Germinal center (tissue), 1 donor: Measurements from ENCODE around the gene TMBIM1.
"Not testable (repeated sequence)": the region's sequence is repeated elsewhere in the genome, so short reads cannot be mapped to it uniquely, and the experiment has no call there.

Source experiments
- DNase-seq: peaks from one replicate; pipeline ENCODE4 v3.0.0; 2012; ENCODE audit warnings: mixed read lengths, low spot score

TMBIM1 gene

GRCh38 chr2:218318241-218318640 is 25.9 kb upstream of the TMBIM1 start:
- DNase-seq = no peak

- no peak for DNase-seq
These were observed 25.5 kb upstream of the TMBIM1 start for GRCh38 chr2:218317835-218318234.

GRCh38 chr2:218317303-218317630 is 25.0 kb upstream of the TMBIM1 start:
- DNase-seq = no peak

DNA sequence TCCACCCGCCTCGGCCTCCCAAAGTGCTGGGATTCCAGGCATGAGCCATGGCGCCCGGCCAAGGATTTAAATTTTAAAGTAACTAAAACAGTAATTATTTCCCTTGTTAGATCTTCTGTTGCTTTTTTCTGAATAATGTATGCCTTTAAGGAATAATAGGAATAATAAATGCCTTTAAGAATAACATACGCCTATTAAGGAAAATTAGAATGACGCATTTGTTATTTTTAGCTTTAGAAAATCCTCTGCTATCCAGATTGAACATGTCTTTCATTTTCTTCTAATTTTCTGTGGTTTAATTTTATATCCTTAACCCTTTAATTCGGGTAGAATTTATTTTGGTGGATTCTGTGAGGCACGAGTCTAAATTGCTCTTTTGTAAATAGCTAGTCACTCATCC is 23.1 kb upstream of the TMBIM1 start:
- DNase-seq = no peak

DNA sequence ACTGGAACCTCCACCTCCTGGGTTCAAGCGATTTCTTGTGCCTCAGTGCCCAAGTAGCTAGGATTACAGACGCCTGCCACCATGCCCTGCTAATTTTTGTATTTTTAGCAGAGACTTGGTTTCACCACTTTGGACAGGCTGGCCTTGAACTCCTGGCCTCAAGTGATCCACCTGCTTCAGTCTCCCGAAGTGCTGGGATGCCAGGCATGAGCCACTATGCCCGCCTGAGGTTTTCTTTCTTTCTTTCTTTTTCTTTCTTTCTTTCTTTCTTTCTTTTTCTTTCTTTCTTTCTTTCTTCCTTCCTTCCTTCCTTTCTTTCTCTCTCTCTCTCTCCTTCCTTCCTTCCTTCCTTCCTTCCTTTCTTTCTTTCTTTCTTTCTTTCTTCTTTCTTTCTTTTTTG is 22.5 kb upstream of the TMBIM1 start:
- DNase-seq = not testable (repeated sequence)

DNA sequence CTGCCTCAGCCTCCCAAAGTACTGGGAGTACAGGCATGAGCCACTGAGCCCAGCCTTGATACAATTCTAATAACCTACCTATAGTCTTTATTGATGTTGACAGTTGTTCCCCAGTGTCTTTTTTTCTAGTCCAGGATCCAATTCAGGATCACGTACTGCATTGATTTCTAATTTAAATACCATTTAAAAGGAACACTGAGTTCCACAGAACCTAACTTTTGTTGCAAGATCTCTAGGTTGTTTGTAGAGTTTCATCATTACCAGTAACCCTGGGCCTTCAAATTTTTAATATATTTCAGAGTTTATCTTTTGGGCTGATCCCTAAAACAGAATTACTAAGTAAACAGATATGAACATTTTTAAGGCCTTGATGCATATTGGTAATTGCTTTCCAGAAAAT is 21.1 kb upstream of the TMBIM1 start:
- DNase-seq = no peak

GRCh38 chr2:218312267-218312756 is 20.0 kb upstream of the TMBIM1 start:
- DNase-seq = no peak

GRCh38 chr2:218311541-218312266 is 19.4 kb upstream of the TMBIM1 start:
- DNase-seq = not testable (repeated sequence)

- no peak for DNase-seq
These were observed 18.7 kb upstream of the TMBIM1 start for GRCh38 chr2:218310853-218311540.

- DNase-seq = no peak
These were observed 15.2 kb upstream of the TMBIM1 start for GRCh38 chr2:218307415-218308090.

- no peak for DNase-seq
These were observed 14.0 kb upstream of the TMBIM1 start for GRCh38 chr2:218306184-218306920.

DNA sequence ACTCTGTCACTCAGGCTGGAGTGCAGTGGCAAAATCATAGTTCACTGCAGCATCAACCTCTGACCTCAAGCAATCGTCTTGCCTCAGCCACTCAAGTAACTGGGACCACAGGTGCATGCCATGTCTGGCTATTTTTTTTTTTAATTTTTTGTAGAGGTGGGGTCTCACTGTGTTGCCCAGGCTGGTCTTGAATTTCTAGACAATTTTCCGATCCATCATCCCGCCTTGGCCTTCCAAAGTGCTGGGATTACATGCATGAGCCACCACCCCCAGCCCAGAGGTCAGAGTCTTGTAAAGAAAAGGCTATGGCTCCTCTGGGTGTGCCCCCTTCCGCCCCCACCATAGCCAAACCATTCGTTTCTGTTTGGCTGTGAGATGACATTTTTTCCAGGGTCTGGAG is 13.1 kb upstream of the TMBIM1 start:
- DNase-seq = no peak

DNA sequence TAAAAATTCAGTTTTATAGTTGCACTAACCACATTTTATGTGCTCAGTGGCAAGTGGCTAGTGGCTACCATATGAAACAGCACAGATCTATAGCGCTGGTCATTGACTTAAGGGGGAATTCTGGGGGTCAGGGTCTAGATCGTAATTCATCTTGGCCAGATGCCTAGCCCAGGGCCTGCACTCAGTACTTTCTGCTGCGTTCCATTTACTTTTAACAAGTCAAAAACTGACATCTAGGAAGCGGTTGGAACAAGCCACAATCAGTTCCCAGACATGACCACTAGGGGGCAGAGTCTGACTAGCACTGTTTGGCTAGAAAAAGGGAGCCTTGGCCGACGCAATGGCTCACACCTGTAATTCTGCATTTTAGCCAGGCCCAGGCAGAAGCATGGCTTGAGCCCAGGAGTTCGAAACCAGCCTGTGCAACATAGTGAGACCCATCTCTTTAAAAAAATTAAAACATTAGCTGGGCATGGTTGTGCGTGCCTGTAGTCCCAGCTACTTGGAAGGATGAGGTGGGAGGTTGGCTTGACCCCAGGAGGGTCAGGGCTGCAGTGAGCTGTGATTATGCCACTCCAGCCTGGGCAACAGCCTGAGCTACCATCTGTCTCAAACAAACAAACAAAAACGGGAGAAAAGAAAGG is 9.0 kb upstream of the TMBIM1 start:
- DNase-seq = peak; percentile 63

DNA sequence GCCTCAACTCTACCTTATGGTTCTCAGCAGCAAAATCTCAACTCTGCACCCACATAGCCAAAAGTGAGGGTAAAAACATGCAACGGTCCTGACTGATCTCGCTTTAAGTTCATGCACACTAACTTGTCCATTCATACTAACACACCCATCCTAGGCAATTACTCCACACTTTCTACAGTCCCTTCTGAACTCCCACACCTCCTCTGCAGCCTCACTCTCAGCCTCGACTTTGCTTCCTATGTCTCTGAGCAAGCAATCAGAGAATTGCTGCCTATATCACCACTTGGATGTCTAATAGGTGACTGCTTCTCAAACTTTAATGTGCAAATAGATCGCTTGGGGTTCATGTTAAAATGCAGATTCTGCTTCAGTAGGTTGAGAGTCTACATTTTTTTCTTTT is 7.8 kb upstream of the TMBIM1 start:
- DNase-seq = no peak

DNA sequence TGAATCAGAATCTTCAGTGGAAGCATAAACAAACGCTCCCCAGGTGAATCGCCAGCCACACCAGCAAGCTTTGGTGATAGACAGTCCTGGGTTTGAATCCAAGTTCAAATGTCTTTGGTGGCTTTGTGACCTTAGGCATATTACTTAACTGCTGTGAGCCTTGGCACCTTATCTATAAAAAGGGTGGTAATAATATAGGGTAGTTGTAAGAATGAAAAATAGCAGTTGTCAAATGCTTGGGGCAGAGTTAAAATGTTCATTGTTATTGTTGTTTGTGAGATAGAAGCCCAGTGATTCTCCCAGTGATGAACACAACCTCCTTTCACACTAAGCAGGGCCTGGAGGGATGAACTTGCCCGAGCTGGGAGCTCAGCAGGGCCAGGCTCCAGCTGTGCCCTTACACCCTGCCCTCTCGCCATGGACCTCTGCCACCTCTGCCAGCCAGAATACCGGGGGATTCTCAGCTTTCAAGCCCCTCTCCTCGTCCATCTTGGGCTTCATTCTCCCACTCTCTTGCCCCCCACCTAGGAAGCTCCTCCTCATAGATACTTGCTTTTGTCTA is 6.1 kb upstream of the TMBIM1 start:
- DNase-seq = no peak

DNA sequence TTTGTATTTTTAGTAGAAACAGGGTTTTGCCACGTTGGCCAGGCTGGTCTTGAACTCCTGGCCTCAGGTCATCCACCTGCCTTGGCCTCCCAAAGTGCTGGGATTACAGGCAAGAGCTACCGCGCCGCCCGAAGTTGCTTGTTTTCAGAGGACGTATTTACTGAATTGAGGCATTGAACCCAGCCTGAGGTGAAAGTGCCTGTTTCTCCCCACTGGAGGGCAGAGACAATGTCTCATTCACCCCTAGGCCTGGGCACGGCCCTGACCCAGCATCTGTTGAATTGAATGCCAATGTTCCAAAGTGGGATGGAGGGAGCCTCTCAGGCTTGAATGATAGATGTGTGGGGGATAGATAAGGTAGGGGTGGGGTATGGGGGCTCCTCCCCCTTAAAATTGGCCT is 4.5 kb upstream of the TMBIM1 start:
- DNase-seq = no peak

DNA sequence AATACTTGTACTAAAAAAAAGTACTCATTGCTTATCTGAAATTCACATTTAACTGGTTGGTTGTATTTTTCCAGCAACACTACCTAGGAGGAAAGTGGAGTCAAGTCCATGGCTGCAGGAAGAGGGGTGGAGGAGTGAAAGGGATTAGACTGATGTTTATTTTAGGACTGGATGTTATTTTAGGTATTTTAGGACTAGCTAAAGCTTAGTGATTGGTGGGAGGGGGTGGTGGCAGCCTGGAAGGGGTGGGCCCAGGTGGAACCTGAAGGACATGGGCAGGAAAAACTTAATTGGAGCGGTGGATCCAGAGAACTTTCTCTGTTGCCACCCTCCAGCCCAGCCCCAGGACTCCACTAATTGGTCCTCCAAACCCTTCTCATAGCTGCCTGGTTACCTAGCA is 3.9 kb upstream of the TMBIM1 start:
- DNase-seq = no peak

GRCh38 chr2:218295029-218295428 is 2.7 kb upstream of the TMBIM1 start:
- no peak for DNase-seq

DNA sequence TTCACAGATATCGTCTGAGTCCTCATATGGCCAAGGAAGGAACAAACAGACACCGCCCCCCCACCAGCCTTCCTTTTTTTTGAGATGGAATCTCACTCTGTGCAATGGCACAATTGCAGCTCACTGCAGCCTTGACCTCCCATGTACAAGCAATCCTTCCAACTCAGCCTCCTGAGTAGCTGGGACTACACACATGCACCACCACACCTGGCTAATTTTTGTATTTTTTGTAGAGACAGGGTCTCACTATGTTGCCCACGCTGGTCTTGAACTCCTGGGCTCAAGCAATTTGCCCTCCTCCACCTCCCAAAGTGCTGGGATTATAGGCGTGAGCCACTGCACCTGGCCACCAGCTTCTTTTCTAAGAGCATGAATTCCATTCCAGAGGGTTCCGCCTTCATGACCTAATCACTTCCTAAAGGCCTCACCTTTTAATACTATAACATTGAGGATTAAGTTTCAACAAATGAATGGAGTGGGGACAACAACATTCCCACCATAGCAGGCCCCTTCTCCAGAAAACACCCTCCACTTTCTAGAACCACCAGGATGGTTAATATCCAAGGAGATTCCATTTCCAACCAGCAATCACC is 2.2 kb upstream of the TMBIM1 start:
- no peak for DNase-seq

DNA sequence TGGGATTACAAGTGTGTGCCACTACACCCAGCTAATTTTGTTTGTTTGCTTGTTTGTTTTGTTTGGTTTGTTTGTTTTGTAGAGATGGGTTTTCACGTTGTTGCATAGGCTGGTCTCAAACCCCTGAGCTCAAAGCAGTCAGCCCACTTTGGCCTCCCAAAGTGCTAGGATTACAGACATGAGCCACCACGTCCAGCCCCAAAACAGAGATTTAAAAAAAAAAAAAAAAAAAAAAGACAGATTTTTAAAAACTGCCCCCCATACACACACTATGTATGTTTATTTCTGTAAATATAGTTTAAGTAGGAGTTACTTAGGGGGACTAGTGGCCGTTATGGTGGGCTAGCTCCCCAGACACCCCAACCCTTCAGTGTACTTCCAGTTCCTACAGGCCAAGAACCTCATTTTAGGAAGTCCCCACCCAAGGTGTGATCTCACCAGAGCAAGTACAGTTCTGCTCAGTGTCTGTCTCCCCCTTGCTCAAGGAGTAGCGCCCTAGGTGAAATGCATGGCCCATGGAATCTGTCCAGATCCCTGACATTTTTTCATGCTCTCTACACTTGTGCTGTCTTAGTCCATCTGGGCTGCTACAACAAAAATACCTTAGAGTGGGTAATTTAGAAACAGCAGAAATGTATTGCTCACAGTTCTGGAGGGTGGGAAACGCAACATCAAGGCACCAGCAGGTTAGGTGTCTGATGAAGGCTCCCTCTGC is 1.6 kb upstream of the TMBIM1 start:
- no peak for DNase-seq
